Ovary (tissue), 9 donors: ENCODE measurements around the gene MLPH. TPM values are rescaled to one million over a fixed set of nuclear protein-coding genes. Genes with fewer than 3 reads are reported as not detected.
A peak's percentile ranks its signal among the peaks of the same experiment; 100 is the strongest.

ENCODE experiments used
- DNase-seq, 5 donors: peaks; one replicate each; pipeline ENCODE4 v3.0.0-alpha.2; 2019 to 2020
- H3K27ac ChIP-seq, 2 donors: fragments of 200-600 bp; one replicate each; pipeline versions ENCODE4 v1.5.1 to v1.8.0; 2019 to 2022
- H3K27me3 ChIP-seq: fragments of 200-600 bp; one replicate; pipeline ENCODE4 v1.8.0; 2022
- H3K36me3 ChIP-seq: fragments of 200-600 bp; sonication (generic); one replicate; pipeline ENCODE4 v1.5.1; 2019
- H3K4me1 ChIP-seq: one replicate; pipeline ENCODE4 v1.8.1; 2013; ENCODE audit warnings: mild to moderate bottlenecking, moderate library complexity; ENCODE audit not compliant: insufficient read depth
- H3K4me3 ChIP-seq: fragments of 200-600 bp; sonication (generic); one replicate; pipeline ENCODE4 v1.5.1; 2017
- H3K9me3 ChIP-seq, 2 donors: fragments of 200-600 bp in 1 of 2; sonication (generic) in 1 of 2; one replicate each; pipeline versions ENCODE4 v1.5.1 to v1.8.1; 2013 to 2019; ENCODE audit warnings: mild to moderate bottlenecking in 1 of 2, moderate library complexity in 1 of 2
- CTCF ChIP-seq, 3 donors: fragments of 450-650 bp in 2 of 3; fragments of 200-600 bp in 1 of 3; IDR thresholded peaks; one replicate each; pipeline versions ENCODE4 v1.5.1 to v1.8.0; 2016 to 2022; ENCODE audit warnings: antibody characterized with exemption in 3 of 3, mild to moderate bottlenecking in 1 of 3
- EP300 ChIP-seq: sonication (generic); formaldehyde crosslinking; IDR thresholded peaks from one replicate; pipeline ENCODE4 v1.6.1; 2017; ENCODE audit warnings: antibody characterized with exemption
- POLR2A ChIP-seq: fragments of 450-650 bp; IDR thresholded peaks from one replicate; pipeline ENCODE4 v1.6.1; 2017; ENCODE audit warnings: antibody characterized with exemption, mild to moderate bottlenecking, moderate library complexity
- WGBS, 3 donors: extraction: QIAGEN DNeasy Blood & Tissue Kit in 1 of 3; methylation state at CpG; one replicate each; pipeline versions ENCODE4 v1.1.5 to v1.1.7; 2013 to 2017; 5-methylcytosine and 5-hydroxymethylcytosine counted together
- intact Hi-C, 4 donors: fragments of 100-400 bp; cut with DNase I; formaldehyde crosslinking; loops; one replicate each; pipeline versions ENCODE4 v1.11.0 to v1.15.1; 2022 to 2023
- polyA plus RNA-seq, 2 donors: library from polyadenylated mRNA; stranded (reverse); fragments of 200-250 nt in 1 of 2; fragments of 350-450 nt in 1 of 2; fragmentation: Illumina TruSeq in 1 of 2; extraction: RNeasy Lipid Tissue Mini Kit (QIAGEN cat#74804) in 1 of 2; gene quantifications; one replicate each; pipeline ENCODE4 v1.2.3, GENCODE V29; 2013 to 2014
- total RNA-seq, 7 donors: library from RNA; depleted of rRNA in 2 of 7; stranded (reverse); fragments of >200 nt in 2 of 7; fragmentation: NEBNext Ultra II Directional in 3 of 7; extraction: Animal tissue kit (Norgen Biotek cat#: 25700) in 3 of 7; gene quantifications; one replicate each; pipeline versions ENCODE4 v1.1.0 to v1.2.4, GENCODE V29; 2016 to 2023
- donor health status: DM: no; HTN: no; CAD: no; lungs with moderate emphysema.
- donor health status: DM: no; HTN: no; CAD: no.
- donor health status: Bipolar disorder and iron deficiency.
- donor health status: DM: yes; HTN: yes; CAD: no.
- donor health status: DM: no; HTN: no; CAD: no.
- donor health status: DM: yes; HTN: yes; CAD: no.

MLPH gene
- total and polyA plus RNA-seq, 9 donors, result 7.8 to 67.5 (median 23.3) TPM

- TF ChIP-seq EP300 (no peak), POLR2A (no peak), CTCF (IDR thresholded peaks at IDR 0.05) (no peak)
- no peak for DNase-seq
- no peak overlapping the region for H3K27ac ChIP-seq
- H3K4me1 ChIP-seq, result peaks cover 14% of the 10 kb centered on the region
- 85 to 93% (median 91%) methylated on average over 5 of the region's 5 CpGs for WGBS, 3 donors
- no peaks in the 10 kb centered on the region for H3K9me3 ChIP-seq
- H3K36me3 ChIP-seq, result no peaks in the 10 kb centered on the region
- no peaks in the 10 kb centered on the region for H3K27me3 ChIP-seq
- H3K4me3 ChIP-seq, result no peak overlapping the region
- intact Hi-C loops, result no loop called here
Measured at GRCh38 chr2:237494066-237494465, 7.0 kb downstream of the MLPH start.

DNA sequence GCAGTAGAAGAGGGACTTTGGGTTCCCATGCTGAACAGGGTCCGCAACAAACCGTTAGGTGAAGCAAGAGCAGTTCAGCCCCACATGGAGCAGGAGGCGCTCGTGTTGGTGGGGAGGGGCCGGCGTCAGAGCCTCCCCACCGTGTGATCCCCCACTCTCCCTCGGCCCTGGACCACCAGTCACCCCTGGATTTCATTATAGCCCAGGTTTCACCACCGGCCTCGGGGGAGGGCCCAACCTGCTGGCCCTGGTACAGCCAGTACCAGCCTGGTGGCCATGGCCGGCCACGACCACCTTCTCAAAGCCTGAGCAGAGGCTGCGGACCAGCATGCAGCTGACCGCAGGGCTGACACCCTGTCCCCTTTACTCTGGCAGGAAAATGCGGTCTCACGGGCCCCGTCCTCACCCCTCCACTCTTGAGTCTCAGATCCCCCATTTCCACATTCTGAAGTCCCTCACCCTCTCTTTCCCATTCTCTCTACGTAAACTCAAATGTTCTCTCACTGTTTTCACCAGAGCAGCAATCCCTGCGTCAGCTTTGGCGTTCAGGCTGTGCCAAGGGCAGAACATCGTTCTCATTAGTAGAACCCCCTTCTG is 8.6 kb downstream of the MLPH start:
- Histone ChIP-seq H3K27me3 (no peaks in the 10 kb centered on the region), H3K9me3 (no peaks in the 10 kb centered on the region), H3K4me1 (peaks cover 14% of the 10 kb centered on the region), H3K36me3 (no peaks in the 10 kb centered on the region), H3K4me3 (no peak overlapping the region), H3K27ac (no peak overlapping the region)
- WGBS, 3 donors, result 92 to 95% (median 95%) methylated on average over 21 of the region's 21 CpGs
- intact Hi-C loops, result no loop called here
- no peak for TF ChIP-seq CTCF (IDR thresholded peaks at IDR 0.05)
- TF ChIP-seq EP300, result no peak
- no peak for TF ChIP-seq POLR2A
- DNase-seq, result no peak

- Histone ChIP-seq H3K4me1 (peaks cover 14% of the 10 kb centered on the region), H3K9me3 (no peaks in the 10 kb centered on the region), H3K27ac (no peak overlapping the region), H3K27me3 (no peaks in the 10 kb centered on the region), H3K4me3 (no peak overlapping the region), H3K36me3 (no peaks in the 10 kb centered on the region)
- no peak for DNase-seq
- 90 to 94% (median 93%) methylated on average over 8 of the region's 8 CpGs for WGBS, 3 donors
- intact Hi-C loops, result no loop called here
- no peak for TF ChIP-seq POLR2A
- no peak for TF ChIP-seq CTCF (IDR thresholded peaks at IDR 0.05)
- no peak for TF ChIP-seq EP300
Measured at GRCh38 chr2:237496428-237496827, 9.4 kb downstream of the MLPH start.

GRCh38 chr2:237497009-237497837 is 10.2 kb downstream of the MLPH start:
- no peaks in the 10 kb centered on the region for H3K27me3 ChIP-seq
- no peak for DNase-seq
- 46 to 71% (median 58%) methylated on average over 23 of the region's 23 CpGs for WGBS, 3 donors
- intact Hi-C loops, result no loop called here
- peaks cover 15% of the 10 kb centered on the region for H3K4me1 ChIP-seq
- no peaks in the 10 kb centered on the region for H3K9me3 ChIP-seq
- TF ChIP-seq POLR2A (no peak), EP300 (no peak), CTCF (IDR thresholded peaks at IDR 0.05) (no peak)
- H3K4me3 ChIP-seq, result no peak overlapping the region
- no peaks in the 10 kb centered on the region for H3K36me3 ChIP-seq
- peak overlapping the region in 1 of 2 donors; percentile 81 for H3K27ac ChIP-seq
